ENCODE data around the gene KRT35.

- no peak for TF ChIP-seq POLR2A (IDR thresholded peaks at IDR 0.05)
- TF ChIP-seq CTCF (IDR thresholded peaks at IDR 0.05 in 4 of 5, conservative IDR thresholded peaks at IDR 0.05 in 1 of 5), result no peak
These were observed 16.8 kb downstream of the KRT35 start for GRCh38 chr17:41464173-41464572.

Data from gastrocnemius medialis (tissue), 4 donors.